Ovary (tissue), 3 donors: ENCODE measurements around the gene SUSD6.

Source experiments
- CTCF ChIP-seq, 3 donors: fragments of 450-650 bp in 2 of 3; fragments of 200-600 bp in 1 of 3; IDR thresholded peaks; one replicate each; pipeline versions ENCODE4 v1.5.1 to v1.8.0; 2016 to 2022; ENCODE audit warnings: antibody characterized with exemption in 3 of 3, mild to moderate bottlenecking in 1 of 3
- EP300 ChIP-seq: sonication (generic); formaldehyde crosslinking; IDR thresholded peaks from one replicate; pipeline ENCODE4 v1.6.1; 2017; ENCODE audit warnings: antibody characterized with exemption
- POLR2A ChIP-seq: fragments of 450-650 bp; IDR thresholded peaks from one replicate; pipeline ENCODE4 v1.6.1; 2017; ENCODE audit warnings: antibody characterized with exemption, mild to moderate bottlenecking, moderate library complexity
- donor health status: DM: no; HTN: no; CAD: no.

GRCh38 chr14:69584389-69584788 is 27.0 kb upstream of the SUSD6 start:
- no peak for TF ChIP-seq CTCF (IDR thresholded peaks at IDR 0.05)
- no peak for TF ChIP-seq POLR2A
- TF ChIP-seq EP300 = no peak
